Activated naive CD4-positive, alpha-beta T cell treated with Interleukin-2 at 50 U/mL for 16 hours (primary cell): ENCODE results near the gene TRIM31.

ENCODE experiments used
- DNase-seq: peaks from one replicate; pipeline ENCODE4 v3.0.0-alpha.2; 2020

Gene TRIM31

DNA sequence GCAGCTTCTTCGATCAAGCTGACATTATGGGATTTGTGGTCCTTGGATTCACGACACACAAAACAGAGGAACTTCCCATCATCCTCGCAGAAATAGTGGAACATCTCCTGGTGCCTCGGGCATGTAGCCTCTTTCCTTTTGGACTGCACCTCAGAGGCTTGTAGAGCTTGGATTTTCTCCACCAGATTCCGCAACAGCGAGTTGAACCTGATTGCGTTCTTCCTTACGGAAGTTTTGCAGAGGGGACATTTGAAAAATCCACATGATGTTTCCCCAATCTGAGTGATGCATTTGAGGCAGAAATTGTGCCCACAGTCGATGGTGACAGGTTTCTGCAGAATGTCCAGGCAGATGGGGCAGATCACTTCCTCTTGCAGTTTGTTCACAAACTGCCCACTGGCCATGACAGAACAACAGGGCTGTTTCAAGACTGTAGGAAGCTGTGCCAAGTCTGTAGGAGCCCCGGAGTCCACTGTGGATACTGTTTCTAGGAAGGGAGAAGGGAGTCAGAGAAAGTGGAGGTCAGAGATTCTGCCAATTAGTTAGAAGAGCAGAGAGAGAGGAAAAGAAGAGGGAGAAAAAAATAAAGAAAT, 392 bp downstream of the TRIM31 start:
- DNase-seq: no peak

DNA sequence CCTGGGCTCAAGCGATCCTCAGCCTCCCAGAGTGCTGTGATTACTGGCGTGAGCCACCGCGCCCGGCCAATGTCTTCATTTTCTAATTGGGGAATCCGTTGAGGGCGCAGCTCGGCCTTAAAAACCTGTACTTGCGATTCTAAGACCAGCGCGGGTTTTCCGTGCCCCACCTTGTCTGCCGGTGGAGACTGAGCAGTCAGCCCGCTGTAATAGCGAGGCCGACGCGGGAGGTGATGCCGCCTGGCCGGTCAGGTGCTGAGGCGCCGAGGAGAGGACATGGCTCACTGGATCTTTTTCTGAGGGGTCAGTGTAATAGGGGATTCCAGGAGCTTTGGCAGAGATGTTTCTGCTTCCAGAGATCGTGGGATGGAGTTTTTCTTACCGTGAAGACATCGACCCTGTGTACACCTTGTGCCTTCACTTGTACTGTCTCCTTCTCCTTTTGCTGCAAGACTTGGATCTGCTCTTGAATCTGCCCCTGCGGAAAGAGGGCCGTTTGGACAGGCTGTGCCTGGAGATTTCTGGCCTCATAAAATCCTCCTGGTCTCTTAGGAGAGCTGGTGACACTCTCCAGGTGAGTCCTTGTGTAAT, 1.5 kb downstream of the TRIM31 start:
- DNase-seq: no peak

DNA sequence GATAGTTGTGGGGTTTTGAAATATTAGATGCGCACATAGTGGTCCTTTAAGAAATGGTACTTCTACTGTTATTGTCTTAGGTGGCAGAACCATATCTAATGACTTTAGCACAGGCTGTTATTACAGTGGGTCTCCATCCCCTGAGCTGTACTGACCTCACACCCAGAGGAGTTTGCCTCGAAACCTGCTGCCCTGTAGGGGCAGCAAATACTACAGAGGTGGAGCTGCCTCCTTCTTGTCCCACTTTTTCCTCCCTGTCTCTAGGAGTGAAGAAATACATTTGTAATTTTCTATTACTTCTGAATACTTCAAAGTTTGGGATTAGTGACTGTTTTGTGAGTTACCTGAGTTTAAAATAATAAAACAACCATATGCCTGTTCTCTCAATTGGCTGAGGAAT, 8.2 kb downstream of the TRIM31 start:
- no peak for DNase-seq

DNA sequence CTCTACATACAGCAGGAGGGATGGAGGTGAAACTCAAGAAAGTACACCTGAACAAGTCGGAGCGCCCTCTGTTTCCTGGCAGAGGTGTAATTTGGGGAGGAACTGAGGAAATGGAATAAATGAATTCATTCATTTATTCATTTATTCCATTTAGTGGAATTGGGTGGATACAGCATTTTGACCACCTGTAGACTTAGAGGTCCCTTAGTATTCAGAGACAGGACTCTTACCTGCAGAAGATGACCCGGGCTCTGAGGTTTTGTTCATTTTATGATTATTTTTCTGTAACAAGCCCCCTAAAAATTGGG, 9.1 kb downstream of the TRIM31 start:
- no peak for DNase-seq

DNA sequence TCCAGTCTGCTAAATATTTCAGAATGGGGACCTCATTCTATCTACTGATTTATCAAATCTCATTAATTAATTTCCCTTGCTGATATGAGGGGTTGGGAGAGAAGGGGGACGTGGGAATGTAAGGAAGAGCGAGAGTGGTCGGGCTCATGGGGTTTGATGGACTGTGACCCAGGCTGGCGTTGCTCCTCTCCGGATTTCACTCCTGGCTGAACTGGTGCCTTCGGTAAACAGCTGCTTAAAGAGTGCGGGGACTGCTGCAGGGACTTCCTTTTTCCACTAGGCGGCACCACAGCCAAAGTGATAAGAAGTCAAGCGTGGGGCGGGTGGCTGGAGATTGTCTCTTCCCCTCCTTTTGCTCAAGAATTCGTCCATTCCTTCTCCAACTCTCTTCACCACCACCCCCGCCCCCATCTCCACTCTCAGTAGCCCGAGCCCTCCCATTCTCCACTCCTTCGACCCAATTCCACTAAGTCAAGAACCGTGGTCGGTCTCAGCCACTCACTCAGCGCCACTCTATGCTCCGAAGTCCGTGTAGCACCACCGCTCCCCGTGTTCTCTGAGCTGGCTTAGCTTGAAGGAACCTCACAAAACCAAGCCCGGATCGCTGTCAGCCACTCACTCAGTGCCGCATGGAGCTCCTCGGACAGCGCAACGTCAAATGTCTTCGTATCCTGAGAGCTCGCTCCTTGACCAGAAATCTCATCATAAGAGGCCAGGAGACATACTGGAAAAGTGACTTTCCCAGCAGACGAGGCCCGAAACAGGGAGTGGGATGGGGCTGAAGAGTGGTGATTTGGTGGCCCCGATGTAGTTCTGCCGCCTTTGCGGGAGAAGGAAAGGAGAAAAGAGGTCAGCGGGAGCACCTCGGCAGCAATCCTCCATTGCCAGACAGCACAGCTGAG, 9.7 kb downstream of the TRIM31 start:
- DNase-seq: peak; percentile 87

DNA sequence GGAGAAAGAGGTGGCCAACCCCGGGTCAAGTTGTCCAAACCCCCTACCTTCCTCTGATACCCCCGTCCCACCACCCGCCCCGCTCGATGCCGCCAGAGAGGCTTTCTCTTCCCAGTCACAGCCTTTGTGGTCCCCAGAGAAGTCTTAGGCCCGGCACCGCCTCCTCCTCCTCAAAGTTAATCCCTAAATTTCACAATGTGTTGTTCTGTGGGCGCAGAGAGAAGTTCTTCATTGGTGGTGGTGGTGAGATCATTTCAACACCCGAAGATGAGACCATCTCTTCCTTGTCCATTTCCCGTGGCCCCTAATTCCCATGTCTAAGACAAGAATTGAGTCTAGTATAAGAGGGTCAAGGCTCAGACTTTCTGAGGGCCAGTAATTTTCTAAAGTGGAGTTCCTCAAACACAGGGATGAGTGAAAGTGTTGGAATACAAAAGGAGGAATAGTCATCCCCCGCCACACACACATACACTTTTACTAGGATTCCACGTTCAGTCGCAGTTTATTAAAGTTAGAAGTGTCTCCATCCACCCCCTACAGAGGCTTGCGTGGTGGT, 10.4 kb downstream of the TRIM31 start:
- no peak for DNase-seq

DNA sequence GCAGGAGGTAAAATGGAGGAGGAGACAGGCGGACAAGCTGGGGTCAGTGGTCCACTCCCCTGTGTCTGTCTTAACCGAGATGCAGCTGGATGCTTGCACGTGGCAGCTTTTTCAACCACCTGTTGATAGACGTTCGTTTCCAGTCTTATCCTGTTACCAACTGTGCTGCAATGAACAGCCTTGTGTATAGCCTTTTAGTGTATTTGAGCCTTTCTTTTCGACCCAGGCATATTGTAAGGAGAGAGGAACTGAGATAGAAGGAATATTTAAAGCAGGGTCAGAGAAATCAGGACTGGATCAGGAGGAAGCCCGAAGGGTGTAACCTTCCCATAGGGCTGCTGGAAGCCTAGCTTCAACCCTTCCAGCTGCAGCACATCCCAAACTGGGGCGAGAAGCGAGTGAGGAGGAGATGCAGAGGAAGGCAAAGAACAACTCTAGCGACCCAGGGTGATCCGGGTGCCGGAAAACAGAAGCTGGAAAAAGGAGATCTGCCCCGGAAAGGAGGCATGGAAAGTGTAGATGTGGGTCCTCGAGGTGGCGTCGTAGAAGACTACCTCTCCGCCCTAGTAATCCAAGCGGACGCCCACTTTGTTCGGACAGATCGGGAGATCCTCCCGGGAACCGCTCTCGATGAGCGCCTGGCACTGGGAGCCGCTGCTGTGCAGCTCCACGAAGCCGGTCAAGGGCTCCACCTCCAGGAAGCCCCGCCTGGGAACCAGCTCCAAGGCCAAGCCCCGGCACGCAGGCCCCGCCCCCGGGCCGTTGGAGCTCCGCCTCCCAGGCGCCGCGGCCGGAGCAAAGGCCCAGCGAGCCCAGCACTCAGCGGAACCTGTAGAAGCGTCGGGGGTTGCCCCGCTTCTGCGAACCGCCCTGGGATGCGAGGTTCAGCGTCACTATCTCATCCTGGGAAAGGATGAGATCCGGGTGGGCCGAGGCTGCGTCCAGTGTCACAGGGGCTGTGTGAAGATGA, 11.2 kb downstream of the TRIM31 start:
- DNase-seq: peak; percentile 78

DNA sequence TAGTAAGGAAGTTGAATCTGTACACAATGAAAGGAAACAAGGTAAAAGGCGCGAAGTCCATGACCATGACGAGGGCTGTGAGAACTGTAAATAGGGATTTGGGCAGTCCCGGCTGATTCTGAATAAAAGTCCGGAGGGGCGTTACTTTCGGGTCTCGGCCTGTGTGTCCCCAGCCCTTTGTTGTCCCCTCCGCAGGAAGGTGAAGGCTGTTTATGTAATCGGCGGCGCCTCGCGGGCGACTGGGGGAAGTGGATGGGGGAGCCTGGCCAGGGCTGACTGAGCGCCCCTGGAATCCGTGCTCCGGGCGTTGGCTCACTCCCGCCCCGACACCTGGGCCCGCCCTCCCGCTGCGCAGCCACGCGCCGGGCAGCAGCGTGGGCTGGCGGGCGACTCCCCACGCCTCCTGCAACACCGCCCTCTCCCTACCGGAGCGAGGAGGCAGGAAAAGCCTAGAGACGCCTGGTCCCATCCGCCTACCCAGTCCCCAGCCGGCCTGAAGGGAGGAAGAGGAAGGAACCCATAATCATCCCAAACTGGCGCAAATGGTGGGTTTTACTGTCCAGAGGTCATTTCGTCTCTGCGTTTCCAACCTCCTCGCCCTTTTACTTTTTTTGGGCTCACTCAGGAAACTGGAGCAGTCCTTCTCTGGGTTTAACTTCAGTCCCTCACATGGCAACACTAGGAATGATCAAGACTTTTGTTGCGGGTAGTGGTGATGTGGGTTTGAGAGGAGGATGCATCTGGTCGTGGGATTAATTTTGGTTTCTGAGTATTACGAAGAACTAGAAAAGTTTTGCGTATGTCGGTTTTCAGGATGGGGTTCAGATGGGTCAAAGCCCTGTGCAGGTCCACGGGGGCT, 12.1 kb downstream of the TRIM31 start:
- DNase-seq: peak; percentile 23

DNA sequence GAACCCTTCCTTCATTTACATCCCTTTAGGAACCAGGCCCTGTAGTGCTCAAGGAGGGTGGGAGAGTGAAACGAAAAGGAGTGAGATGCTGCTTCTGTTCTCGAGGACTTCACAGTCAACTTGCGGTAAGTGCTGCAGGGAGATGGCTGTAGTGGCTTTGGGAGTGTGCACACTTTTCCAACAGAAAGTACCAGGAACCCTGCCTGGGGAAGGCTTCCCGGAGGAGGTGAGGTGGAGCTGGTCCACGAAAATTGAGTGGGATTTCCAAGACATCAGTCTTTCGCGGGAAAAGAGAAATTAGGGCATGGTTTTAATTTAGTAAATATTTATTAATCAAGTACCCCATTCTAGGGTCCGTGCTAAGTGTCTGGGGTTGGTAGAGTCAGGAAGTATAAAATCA, 12.7 kb downstream of the TRIM31 start:
- DNase-seq: no peak

DNA sequence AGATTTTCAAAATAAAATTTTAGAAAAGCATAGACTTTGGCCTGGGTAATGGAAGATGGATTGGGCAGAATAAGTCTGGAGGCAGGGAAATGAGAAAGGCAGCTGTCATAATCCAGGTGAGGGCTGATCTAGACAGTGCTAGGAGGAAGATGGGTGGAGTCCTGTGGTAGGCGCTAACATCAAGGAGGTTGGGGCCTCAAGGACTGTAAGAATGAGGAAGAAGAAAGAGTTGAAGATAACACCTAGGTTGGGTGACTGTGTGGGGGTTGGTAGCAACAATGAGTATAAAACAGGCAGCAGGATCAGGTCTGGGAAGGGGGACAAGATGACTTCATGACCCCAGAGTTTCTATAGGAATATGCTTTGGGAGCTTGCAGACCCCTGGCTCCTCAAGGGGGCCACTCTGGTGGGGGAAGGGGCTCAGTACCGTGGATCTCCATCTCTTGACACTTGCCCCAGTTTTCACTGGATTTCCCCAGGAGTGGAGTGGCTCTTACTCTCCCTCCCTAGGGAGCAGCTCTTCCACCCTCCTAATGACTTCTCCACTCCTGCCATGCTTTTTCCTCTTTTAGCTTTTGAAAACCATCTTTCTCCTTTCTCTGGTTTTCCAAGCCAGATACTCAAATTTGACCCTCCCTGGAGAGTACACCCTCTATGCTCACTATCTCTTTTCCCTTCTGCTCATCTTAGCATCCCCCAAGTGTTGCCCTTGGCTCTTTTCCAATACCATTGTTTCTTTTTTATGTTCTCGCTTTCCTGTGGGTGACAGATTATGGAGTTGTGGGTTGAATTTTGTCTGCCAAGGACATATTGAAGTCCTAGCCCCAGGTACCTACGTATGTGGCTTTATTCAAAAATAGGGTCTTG, 14.8 kb downstream of the TRIM31 start:
- DNase-seq: no peak

DNA sequence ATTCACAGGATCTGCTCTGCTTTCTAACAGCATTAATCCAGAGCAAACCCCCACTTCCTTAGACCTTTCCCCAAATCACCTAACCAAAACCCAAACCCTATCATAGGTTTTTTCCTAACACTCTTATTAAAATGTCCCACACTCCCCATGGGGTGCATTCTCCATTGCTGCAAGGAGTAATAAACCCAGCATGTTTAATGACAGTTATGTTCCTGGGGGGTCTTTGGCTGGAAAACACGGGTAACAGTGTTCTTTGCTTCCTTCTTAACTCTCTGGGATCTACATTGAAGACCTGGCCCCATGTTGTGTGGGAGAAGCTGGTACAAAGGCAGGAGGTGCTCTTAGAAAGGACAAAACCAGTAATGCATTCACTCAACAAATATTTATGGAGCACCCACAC, 16.1 kb downstream of the TRIM31 start:
- DNase-seq: no peak

DNA sequence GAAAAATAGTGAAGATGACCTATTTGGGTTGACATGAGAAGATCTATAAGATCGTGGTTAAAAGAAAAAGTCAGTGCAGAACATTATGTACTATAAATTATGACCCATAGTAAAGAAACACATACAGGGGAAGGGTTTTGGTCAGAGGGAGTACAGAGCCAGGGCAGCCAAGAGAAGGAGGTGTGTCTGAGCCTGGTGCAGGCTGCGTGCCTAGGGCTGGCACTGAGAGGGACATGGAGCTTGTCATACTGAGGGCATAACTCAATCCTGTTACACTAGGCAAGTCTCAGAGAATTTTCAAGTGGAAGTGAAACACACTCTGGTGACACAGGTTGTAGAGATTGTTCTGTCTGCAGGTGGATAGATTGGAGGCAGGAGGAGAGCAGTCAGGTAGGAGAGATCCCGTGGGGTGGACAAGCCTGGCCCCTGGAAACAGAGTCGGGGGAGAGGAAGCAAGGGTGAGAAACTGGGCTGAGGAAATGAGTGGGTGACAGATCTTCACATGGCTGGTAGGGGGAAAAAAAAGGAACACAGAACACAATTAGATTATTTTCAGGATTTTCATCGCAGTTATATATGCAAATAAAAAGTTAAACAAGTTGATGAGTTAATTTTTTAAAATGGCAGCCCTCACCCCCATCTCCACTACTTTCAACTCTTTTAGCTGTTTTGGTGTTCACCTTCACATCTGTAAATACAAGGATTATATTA, 18.8 kb downstream of the TRIM31 start:
- DNase-seq: no peak

DNA sequence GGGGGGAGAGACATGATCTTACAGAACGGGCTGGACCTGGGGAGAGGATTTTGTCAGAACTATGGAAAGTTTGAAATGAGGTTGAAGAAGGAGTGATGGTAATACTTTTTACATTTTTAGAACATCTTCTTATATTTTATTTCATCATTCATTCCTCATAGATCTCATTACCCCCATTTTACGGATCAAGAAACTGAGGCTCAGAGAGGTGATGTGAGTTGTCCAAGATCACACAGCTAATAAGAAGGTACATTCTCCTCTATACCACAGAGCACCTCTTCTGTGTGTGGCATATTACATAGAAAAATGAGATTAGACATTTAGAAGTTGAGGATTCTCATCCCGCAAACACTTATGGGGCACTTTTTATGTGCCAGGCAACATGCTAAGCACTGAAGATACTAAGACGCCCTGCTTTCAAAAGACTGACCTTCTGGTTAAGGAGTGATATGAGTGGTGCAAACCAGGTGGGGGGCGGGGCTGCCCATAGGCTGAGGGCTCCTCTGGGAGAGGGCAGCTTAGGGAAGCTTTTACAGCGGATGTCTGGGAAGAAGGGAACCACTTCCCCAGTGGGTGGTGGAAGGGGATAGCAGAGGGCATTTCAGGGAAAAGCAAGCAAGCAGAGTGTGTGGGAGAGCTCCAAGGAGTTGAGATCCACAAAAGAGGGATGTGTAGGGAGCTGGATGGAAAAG, 19.9 kb downstream of the TRIM31 start:
- DNase-seq: no peak

DNA sequence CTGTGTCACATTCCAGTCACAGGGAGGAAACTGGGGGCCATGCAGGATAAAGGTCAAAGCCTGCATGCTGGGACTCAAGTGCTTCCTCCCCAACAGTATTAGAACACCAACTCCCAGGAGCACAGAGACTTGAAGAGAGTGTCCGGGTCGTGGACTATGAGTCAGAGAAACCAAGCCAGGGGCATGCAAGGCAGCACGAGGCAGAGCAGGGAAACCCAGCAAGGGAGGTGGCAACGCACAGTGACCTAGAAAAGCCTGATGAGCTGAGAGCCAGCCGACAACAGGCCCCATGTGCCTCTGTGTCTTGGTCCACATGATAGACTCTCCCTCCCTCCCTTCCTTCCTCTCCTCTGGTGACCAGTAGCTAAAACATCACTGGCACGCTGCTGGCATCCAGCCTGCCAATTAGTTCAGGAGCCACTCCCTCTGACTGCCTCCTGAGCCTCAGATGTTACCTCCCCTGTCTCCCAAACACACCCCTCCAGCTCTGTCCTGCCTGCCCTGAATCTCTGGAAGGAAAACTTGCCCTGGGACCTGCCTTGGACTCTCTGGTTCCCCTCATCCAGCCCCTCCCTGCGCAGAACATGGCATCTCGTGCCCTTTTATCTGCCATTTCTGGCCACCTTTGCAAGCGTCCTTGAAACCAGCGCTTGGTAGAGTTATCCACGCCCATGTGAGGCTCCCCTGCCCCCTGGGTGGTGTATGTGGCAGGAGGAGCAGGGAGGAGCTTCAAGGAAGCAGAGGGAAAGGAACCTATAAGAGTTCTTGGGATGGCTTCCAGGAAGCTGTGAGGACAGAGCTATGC, 21.1 kb downstream of the TRIM31 start:
- DNase-seq: no peak

DNA sequence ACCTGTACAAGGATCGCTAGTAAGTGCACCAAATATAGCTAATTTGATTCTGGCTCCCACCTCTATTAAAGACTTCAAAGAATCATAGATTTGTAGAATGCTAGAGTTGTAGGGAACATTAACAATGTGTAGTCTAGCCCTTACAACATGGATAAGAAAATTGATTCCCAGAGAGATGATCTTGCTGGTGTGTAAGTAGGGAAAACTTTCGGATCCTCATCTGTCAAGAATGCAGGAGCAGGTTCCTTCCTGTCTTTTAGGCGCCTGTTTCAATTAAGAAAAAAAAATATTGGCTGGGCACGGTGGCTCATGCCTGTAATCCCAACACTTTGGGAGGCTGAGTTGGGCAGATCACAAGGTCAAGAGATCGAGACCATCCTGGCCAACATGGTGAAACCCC, 25.0 kb downstream of the TRIM31 start:
- no peak for DNase-seq

DNA sequence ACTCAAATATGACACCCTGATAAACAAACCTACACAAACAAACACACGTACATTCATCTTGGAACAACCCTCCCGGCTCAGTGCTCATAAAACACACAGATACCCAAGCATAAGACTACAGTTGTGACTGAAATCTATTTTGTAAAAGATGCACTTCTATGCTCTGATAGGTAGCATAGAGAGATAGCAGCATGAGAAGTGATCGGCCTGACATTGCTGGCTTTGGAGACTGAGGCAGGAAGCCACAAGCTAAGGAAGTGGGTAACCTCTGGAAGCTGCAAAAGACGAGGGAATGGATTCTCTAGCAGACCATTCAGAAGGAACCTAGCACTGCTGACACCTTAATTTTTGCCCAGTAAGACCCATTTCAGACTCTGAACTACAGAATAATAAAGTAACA, 35.7 kb downstream of the TRIM31 start:
- DNase-seq: no peak

DNA sequence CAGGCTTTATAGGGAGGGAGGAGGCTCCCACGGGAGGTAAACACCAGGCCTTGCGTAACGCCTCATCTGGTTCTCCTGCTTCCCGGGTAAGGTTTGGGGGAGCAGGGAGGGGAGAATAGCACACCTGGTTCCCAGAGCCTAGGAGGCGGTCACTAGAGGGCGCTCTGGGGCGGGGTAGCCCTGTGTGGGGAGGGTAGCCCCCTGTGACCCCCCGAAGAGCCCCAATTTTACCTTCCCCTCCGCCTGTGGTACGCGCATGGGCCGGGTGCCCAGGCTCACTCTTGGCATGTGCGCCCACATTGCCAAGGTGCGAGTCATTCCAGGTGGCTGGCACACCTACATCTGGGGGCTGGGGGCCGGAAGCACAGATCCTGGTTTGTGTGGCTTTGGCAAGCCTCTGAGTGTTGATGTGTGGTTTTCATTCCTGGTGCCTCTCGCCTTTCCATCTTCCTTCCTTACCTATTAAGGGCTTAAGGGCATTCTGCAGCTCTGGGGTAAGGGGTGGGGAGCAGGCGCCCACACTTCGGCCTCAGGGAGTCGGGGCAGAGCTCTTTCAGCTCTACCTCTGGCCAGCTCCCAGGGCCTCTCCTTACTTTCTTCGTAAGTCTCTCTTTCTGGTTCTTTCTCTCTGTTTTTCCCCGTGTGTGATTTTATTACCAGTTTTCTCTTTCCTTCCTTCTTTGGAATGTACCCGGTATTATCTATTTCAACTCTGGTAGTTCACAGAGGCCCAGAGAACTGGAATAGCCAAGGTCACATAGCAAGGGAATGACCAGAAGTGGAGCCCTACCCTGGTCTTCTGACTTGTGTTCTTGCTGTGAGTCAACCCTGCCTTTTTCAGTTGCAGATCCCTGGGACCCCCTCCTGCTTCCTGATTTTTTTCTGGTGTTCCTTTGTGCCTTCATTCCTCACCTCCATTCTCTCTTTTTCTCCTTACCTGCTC, 36.8 kb downstream of the TRIM31 start:
- no peak for DNase-seq
